COLO668 (cell line): ENCODE results near the gene SYTL2.

Experiments used
- DNase-seq: peaks from one replicate; lab custom pipeline; 2025; ENCODE audit not compliant: unreplicated experiment; lab: John Stamatoyannopoulos, UW

The SYTL2 gene

DNA sequence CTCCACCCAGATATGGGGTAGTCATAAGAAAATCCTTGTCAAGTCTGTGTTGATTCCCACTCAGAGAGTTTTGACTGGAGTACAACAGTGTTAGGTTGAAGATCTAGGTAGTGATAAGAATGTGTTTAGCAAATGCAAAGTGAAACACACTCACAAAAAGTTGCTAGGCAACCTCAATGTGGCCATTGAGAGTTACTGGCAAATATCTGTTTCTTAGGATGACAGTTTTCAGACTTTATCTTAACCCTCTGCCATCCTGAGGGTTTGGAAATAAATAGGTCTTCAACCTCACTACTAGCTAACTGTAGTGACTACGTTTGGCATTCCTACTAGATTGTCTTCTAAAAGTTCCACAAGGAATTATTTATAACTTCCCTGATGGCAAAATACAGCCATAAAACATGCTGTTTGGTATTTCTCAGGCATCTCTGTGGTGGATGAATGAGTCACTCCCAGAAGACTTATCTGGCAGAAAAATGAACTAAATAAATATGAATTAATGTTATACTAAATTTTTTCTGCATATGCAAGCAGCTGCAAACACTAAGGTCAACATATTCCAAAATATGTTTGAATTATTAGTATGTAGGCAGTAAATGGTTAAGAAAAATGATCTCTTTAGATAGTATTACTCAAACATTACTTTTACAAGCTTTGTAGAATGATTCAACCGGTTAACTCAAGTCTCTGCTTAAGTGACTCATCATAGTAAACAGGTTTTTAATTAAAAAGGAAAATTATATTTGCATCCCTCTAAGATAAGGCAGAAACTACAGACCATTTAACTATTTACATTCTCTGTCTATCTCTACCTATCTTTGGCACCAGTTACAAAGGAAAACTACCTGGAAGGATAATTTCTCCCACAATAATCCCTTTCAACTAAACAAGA lies 17.1 kb upstream of the SYTL2 start:
- no peak for DNase-seq

DNA sequence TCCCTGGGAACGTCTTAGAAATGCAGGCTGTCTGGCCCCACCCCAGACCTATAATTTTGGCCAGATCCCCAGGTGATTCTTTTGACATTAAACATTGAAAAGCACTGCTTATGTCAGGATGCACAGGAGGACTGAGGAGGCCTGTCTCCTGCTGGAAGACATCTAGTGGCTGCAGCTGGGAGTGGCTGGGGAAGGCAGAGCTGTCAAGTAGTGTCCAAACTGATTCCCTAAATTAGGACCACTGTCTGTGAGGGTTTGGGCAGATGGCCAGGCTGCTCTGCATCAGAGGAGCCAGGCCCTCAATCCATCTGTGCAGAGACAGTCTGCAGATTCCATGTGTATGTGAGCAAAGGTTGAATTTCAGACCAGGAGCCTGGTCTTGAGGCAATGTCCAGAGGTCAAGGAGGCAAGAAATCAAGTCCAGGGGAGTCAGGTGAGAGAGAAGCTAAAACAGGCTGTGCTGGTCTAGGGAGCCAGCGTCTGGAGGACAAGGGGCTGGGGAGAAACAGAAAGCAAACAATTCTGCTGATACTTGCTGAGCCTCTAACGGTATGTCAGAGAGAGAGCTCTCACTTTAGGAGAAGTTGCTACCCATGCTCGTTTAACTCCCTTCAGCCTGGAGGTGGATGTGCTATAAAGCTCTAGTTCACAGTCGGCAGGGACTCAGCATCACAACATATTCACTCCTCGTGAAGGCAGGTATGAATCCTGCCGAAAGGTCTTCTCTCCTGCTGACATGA lies 15.3 kb upstream of the SYTL2 start:
- DNase-seq = peak; percentile 11

DNA sequence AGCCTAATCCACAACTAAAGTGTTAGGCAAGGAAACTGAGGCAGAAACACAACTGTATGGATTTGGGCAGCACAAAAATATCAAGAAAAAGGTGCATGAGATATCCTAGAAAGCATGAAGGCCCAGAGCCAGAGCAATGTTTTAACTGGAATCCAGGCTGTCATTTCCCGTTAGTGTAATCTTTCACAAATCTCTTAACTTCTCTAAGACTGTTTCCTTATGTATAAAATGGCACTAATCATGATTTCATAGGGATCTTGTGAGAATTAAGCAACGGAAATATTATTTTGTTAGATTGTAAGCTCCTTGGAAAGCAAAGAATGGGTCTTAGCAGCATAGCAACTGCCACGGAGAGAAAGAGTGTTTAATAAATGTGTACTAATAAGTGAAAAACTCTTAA lies 14.7 kb upstream of the SYTL2 start:
- no peak for DNase-seq

DNA sequence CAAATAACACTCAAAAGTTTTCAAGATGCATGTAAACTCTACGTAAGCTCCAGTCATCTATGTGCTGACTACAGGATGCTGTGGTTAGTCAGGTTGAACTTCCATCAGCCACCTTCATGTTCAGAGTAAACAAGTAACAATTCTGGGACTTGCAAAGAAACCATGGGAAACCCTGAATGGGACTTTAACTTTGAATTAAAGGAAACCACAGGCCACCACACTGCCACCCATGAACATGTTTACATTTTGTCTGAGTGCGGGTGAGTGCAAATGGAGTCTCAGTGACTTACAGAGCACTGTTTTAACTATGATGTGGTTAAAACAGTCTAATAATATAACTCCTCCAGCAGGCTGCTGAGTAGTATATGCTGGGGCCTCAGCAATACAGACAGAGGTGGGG lies 12.9 kb upstream of the SYTL2 start:
- no peak for DNase-seq

DNA sequence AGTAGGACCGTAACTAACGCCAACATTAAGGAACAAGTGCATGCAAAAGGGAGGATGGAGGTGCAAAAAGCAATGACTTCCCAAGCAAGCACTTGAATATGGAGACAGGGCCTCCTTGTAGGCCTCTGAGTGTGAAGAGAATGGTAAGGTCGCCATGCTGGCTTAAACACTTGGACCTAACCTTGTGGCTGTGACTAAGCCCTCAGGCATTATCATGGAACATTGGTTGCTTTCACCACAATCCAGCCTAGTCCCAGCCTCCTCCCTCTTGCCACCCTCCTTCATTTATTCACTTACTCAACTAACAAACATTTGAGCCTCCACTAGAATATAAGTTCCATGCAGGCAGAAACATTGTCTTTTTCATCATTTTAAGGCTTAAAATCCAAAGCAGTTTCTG lies 11.9 kb upstream of the SYTL2 start:
- no peak for DNase-seq

DNA sequence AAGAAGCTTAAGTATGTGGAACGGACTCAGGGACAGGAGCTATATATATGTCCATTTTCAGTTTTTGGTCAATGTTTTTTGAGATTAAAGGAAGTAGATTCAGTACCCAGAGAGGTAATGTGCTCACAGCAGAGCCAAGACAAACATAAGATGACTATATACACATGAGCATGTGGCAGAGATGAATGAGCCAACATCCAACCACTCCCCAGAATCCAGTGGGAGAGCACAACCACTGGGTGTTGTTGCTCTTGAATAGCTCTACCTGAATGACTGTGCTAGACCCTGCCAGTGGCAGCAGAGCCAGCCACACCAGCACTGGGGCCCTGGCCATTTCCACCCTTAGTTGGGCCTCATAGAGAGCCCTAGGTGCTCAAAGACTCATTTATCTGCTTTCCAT lies 10.7 kb upstream of the SYTL2 start:
- DNase-seq = no peak

DNA sequence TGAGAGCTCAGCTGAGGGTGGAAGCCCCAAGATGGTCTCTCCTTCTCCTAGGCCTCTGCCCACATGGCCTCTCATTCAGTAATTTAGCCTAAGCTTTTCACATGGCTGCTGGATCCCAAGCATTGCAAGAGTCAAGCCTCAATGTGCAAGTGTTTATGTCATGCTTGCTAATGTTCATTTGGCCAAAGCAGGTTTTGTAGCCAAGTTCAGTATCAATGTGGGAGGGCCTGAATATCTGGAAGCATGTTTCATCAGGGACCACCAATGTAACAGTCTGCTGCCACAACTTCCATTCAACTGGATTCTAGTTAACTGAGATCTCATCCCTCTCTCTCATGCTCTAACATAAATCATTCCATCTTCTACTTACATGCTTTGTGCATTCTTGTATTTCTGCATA lies 8.5 kb upstream of the SYTL2 start:
- no peak for DNase-seq

DNA sequence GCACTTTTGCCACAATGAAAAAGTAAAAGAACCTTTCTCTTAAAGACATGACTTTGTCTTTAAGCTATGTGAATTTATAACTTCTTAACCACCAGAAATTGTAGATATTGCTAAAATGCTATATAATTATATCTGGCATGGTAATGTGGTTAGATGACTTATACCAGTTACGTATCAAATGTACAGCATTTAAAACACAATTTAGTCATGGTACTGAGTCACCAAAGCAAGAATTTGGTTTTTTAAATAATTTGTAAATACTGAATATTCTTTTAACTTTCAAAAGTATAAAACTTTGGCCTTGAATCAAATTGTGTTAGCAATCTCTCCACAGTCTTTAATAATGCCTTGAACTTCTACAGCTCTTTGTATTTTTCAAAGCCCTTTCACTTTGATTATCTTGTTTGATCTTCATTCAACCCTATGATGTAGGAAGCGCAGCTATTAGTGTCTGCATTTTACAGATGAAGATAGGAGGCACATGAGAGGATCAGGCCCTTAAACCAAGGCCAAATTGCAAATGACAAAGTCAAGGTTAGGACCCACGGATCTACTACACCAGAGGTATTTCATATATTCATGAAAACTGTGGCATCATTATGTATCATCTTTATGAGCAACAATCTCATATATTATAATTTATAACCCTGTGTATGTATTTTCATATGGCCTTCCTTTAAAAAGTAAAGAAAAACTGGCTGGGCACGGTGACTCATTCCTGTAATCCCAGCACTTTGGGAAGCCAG lies 4.4 kb upstream of the SYTL2 start:
- no peak for DNase-seq

DNA sequence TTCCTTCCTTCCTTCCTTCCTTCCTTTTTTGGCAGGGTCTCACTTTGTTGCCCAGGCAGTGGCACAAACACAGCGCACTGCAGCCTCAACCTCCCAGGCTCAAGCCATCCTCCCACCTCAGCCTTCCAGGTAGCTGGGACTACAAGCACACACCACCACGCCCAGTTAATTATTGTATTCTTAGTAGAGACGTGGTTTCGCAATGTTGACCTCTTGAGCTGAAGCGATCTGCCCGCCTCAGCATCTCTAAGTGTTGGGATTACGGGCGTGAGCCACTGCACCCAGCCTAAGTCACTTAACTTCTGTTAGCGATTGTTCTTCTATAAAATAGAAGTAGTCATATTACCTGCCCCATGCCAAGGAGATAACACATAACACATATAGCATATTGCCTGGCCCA lies 2.8 kb upstream of the SYTL2 start:
- DNase-seq = no peak

DNA sequence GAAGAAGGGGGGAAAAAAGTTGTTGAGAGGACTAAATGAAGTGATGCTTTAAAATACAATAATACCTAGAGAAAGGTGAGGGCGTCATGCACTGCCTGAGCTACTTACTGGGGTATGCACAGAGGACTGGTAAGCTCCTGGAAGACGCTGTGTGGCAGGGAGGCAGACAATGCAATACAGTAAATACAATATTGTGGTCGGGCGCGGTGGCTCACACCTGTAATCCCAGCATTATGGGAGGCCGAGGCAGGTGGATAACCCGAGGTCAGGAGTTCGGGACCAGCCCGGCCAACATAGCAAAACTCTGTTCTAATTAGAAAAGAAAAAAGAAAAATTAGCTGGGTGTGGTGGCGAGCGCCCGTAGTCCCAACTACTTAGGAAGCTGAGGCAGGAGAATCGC lies 683 bp upstream of the SYTL2 start:
- DNase-seq = no peak

DNA sequence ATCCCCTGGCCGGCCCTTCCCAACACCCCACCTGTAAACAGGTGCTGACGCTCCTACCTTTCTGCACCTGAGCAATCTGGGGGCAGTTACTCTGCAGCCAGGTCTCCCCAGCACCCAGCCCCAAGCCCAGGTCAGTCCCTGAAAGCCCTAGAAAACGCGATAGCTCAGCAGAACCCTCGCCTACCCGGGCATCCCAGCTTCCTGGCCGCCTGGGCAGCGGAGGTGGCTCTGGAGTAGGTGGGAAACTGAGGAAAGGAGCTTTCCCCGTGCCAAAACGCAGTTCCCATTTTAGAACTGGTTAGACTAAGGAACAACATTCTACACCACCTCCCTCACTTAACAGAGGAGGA lies 445 bp downstream of the SYTL2 start:
- no peak for DNase-seq

DNA sequence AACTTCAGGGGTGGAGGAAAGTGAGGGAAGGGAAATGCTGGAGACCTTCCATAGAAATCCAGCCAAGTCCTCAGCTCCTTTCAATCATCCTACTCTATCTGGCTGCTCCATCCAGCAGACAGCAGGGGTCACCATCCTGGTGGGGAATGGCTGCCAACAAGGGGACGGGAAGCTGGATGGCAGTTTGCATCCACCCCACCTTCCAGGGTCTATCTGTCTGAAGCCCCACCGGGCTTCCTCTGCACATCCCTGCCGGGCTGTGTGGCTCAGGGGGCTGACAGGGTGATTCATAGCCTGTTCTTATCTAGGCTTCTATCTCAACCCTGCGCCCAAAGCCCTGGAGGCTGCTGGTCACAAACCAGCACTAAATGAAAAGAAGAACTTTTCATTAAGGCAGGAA lies 1.1 kb downstream of the SYTL2 start:
- DNase-seq = no peak

DNA sequence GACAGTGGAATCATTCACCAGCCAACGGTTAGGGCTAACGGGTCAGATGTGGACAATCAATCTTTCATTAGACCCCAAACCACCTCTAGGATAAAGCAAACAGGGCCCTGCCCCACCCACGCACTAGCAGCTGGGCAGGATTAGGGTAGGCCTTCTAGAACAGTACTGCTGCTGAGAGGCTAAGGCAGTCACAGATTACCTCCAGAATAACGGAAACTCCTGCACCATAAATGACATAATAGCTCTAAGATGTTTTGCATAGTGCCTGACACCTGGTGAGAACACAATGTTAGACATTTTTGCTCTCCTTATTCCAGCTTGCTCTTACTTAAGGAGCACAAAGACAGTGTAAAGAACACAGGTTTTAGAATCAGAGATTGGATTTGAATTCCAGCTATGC lies 1.8 kb downstream of the SYTL2 start:
- no peak for DNase-seq

DNA sequence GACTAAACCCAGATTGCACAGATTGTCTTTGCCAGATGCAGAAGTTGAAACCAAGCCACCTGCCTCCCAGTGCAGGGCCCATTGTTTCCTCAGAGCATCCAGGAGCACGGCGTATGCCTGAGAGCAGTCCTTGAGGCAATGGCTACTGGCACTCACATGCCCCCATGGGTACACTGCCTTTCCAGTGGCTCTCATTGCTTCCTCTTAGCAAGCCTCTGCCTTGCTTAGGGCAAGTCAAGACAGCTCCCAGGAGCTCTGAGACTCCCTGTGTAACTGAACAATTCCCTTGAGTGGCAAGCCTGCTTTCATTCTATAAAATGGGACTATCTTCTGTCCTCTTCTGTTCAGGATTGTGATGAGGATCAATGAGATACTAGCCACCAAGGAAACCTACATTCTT lies 4.1 kb downstream of the SYTL2 start:
- DNase-seq = no peak

DNA sequence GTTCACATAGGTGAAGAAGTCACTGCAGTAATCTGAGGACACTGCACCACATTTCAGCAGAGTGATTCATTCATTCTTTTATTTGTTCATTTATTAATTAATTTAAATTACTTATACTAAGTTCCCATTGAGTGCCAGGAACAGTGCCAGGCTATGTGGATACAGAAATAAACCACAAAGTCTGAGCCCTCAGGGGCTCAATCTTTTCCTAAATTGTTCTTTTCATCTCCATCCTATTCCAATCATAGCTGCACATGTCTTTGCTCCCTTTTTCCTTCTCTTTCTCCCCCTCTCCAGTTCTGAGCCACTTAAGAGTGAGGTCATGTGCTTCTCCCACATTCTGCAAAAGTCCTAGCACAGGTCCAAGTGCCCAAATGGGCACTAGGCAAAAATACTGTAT lies 4.9 kb downstream of the SYTL2 start:
- DNase-seq = no peak

DNA sequence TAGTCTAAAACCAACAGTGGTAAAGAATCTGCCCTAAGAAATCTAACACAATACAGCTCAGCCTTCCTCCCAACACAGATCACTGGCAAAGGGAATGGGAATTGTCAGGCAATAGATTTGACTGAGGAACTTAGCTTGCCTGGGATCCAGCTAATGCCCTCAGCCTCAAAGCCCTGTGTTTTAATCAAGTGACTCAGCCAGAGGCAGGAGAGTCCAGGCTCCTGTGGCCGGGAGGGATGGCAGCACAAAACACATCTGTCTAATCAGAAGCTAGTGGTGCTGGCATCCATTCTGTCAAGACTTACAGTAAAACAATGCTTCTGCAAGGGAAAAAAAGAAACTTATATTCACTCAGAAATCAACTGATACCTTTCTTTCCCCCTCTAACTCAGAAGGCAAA lies 5.6 kb downstream of the SYTL2 start:
- no peak for DNase-seq

DNA sequence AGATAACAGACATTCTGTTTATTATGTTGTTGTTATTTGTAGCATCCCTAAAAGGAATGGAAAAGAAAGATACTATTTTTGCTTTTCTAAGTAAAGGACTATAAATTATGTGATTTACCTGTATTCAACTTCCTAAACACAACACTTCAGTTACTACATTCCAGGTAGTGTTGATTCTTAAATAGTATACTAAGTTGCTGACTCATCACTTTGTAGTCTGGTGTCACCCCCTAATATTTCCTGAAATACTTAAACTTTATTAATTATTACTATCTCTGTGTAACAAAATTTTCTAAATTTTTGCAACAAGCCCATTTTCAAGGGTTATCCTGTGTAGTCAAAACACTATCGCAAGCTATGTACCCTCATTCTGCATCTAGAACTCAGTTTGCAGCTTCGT lies 7.0 kb downstream of the SYTL2 start:
- no peak for DNase-seq

DNA sequence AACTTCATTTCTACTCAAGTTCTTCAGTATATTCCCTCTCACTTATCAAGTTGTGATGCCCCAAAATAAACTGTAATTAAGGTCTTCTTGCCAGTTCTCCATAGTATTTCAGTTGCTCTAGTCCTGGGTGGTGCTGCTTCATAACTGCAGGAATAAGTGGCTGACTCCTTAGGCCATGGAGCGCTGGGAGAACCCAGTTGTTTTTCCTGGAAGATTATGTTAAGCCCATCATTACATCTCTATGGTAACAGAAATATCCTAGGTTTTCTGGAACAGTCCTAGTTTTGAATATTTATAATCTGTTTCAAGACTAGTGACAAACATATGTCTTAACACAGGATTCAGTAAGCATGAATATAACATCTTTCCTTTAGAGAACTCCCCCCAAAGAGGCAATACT lies 7.6 kb downstream of the SYTL2 start:
- no peak for DNase-seq

DNA sequence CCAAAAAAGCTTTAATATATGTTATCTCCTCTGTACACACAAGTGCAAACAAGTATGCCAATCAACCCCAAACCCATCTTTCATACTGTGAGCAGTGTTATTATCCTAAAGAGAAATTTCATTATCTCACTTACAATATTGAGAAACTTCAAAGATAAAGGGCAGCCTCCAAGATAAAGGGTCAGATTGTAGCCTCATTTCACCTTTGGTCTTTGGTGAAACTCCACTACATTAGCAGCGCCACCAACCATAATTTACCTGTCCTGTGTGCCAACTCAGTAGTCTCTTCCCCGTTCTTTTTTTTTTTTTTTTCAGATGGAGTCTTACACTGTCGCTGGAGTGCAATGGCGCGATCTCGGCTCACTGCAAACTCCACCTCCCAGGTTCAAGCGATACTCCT lies 9.4 kb downstream of the SYTL2 start:
- DNase-seq = no peak

DNA sequence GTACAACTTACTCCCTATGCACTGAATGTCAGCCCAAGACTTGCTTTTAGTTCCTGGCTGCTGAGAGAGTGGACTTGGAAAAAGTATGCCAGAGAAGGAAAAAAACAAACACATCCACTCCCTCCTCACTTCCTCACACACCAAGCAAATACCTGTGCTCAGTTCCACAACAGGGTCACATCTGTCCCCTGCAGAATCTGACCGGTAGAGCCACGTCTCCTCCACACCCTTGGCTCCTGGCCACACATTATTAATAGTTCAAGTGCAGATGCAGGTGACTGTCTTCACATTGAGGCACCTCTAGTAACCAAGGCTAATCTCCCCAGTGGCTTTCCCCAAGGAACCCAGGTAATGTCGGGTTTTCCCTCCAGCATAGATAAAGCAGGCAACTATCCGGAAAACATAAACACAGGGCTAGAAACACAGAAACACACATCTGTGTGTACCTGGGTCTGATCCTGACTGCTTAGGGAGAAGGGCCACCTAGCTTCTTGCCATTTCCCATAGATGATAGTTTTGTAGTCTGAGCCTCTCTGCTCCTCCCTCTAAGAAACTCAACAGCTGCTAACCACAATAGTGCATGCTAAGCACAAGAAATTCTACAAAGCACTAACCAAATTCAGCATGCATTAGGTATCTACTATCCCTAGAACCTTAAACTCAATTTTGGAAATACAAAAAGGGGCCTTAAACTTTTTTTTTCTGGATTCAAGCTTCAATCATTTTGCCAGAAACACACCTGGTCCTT lies 10.2 kb downstream of the SYTL2 start:
- no peak for DNase-seq

DNA sequence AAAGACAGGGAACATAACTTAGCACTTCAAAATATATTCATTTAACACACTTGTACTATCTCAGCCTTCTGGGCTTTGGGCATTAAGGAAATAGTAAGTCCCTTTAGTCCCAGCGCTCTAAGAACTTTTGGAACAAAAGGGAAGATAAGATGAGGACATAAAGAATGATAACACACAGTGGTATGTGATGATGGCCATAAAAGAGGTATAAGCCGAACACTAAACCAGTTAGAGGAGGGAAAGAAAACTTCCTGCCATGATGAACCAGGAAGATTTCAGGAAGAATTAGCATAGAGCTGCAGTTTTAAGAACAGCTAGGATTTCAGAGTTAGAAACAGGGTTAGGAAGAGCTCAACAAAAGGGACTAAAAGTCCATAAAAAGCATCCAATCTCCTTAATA lies 11.8 kb downstream of the SYTL2 start:
- no peak for DNase-seq
